Keratinocyte (primary cell): ENCODE data around the gene FLVCR1. TPM values are rescaled to one million over a fixed set of nuclear protein-coding genes. Genes with fewer than 3 reads are reported as not detected.
"Not testable (repeated sequence)": the region's sequence is repeated elsewhere in the genome, so short reads cannot be mapped to it uniquely, and the experiment has no call there.

Experiments used
- DNase-seq: peaks from one replicate; pipeline ENCODE4 v3.0.0-alpha.2; 2011; ENCODE audit warnings: low read depth, missing footprints, low spot score
- FAIRE-seq: peaks from 2 replicates; lab custom pipeline; 2011; peaks lifted over from hg19 to GRCh38; lab: Jason Lieb, UNC
- H2AFZ ChIP-seq: 2 replicates; pipeline ENCODE4 v1.6.0; 2012; ENCODE audit warnings: low read length, control low read depth, inconsistent platforms; ENCODE audit not compliant: control insufficient read depth
- H3K27ac ChIP-seq: 2 replicates; pipeline ENCODE4 v1.5.1; 2011; ENCODE audit warnings: low read length; ENCODE audit not compliant: control insufficient read depth, insufficient read depth
- H3K27me3 ChIP-seq: 3 replicates; pipeline ENCODE4 v1.6.0; 2011; ENCODE audit warnings: low read length; ENCODE audit not compliant: control insufficient read depth, insufficient read depth; ENCODE audit errors: extremely low read depth
- H3K36me3 ChIP-seq, 2 experiments: 2 replicates in 1 of 2; 3 replicates in 1 of 2; pipeline ENCODE4 v1.5.1; 2011; ENCODE audit warnings: low read length in 2 of 2, mild to moderate bottlenecking in 1 of 2; ENCODE audit not compliant: control insufficient read depth in 2 of 2, insufficient read depth in 2 of 2; ENCODE audit errors: extremely low read depth in 1 of 2
- H3K4me1 ChIP-seq: 3 replicates; pipeline ENCODE4 v1.5.1; 2011; ENCODE audit warnings: low read length; ENCODE audit not compliant: control insufficient read depth, insufficient read depth; ENCODE audit errors: extremely low read depth
- H3K4me2 ChIP-seq: 3 replicates; pipeline ENCODE4 v1.6.0; 2011; ENCODE audit warnings: low read depth, low read length; ENCODE audit not compliant: control insufficient read depth, insufficient read depth; ENCODE audit errors: extremely low read depth
- H3K4me3 ChIP-seq, 3 experiments: fragments of 200-600 bp in 1 of 3; sonication (generic) in 1 of 3; 2 replicates in 2 of 3; 3 replicates in 1 of 3; pipeline ENCODE4 v1.5.1; 2011 to 2016; ENCODE audit warnings: low read length in 3 of 3, mild to moderate bottlenecking in 3 of 3, control low read depth in 2 of 3, inconsistent platforms in 1 of 3, low read depth in 1 of 3, mixed read lengths in 1 of 3, mixed run types in 1 of 3, moderate library complexity in 1 of 3; ENCODE audit not compliant: control insufficient read depth in 2 of 3, insufficient read depth in 2 of 3; ENCODE audit errors: extremely low read depth in 1 of 3
- H3K79me2 ChIP-seq: 2 replicates; pipeline ENCODE4 v1.6.0; 2012; ENCODE audit warnings: low read length; ENCODE audit not compliant: control insufficient read depth, insufficient read depth
- H3K9ac ChIP-seq: 3 replicates; pipeline ENCODE4 v1.6.0; 2011; ENCODE audit warnings: low read length; ENCODE audit not compliant: control insufficient read depth, insufficient read depth; ENCODE audit errors: extremely low read depth
- H3K9me1 ChIP-seq: 3 replicates; pipeline ENCODE4 v1.6.0; 2011; ENCODE audit warnings: low read length; ENCODE audit not compliant: control insufficient read depth, insufficient read depth; ENCODE audit errors: extremely low read depth
- H3K9me3 ChIP-seq: 2 replicates; pipeline ENCODE4 v1.5.1; 2012; ENCODE audit warnings: low read depth, low read length; ENCODE audit not compliant: control insufficient read depth
- H4K20me1 ChIP-seq: 3 replicates; pipeline ENCODE4 v1.6.0; 2011; ENCODE audit warnings: low read length; ENCODE audit not compliant: control insufficient read depth, insufficient read depth; ENCODE audit errors: extremely low read depth
- CTCF ChIP-seq, 3 experiments: IDR thresholded peaks in 1 of 3; conservative IDR thresholded peaks in 1 of 3; optimal IDR thresholded peaks in 1 of 3; 2 replicates in 2 of 3; 3 replicates in 1 of 3; pipeline versions ENCODE3 to v1.5.1; 2011; ENCODE audit warnings: low read length in 3 of 3, mild to moderate bottlenecking in 3 of 3, moderate library complexity in 2 of 3, control low read depth in 1 of 3, inconsistent platforms in 1 of 3; ENCODE audit not compliant: insufficient read depth in 2 of 3; ENCODE audit errors: extremely low read depth in 1 of 3
- EZH2 ChIP-seq: IDR thresholded peaks from one replicate; pipeline ENCODE4 v1.6.1; 2012; ENCODE audit warnings: inconsistent platforms, mild to moderate bottlenecking, low read length, moderate library complexity
- dilution Hi-C: fragments of 300-500 bp; cut with MboI; formaldehyde crosslinking; loops from one replicate; pipeline ENCODE4 v1.7.0; 2020; ENCODE audit warnings: low sequenced_read_pairs; ENCODE audit not compliant: extremely low pct_ligation_motif_present
- polyA plus RNA-seq, 5 experiments: library from polyadenylated mRNA; depleted of rRNA in 3 of 5; stranded (reverse) in 3 of 5; stranded (forward) in 1 of 5; unstranded in 1 of 5; fragments of >200 nt; gene quantifications; 1 replicate in 1 of 5; 2 replicates in 3 of 5; 3 replicates in 1 of 5; pipeline versions ENCODE4 v1.2.1 to v1.2.3, GENCODE V29; 2011 to 2012; ENCODE audit warnings: missing spikeins in 2 of 5, low read depth in 1 of 5, low replicate concordance in 1 of 5

The FLVCR1 gene
- polyA plus RNA-seq, 1 donor (not counting 4 experiments of a cell fraction or from before 2014, with no cell fraction given) = 6.4 TPM

DNA sequence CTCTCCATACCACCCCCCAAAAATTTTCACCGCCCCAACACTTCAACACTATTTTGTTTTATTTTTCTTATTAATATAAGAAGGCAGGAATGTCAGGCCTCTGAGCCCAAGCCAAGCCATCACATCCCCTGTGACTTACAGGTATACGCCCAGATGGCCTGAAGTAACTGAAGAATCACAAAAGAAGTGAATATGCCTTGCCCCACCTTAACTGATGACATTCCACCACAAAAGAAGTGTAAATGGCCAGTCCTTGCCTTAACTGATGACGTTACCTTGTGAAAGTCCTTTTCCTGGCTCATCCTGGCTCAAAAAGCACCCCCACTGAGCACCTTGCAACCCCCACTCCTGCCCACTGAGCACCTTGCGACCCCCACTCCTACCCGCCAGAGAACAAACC is 56.0 kb downstream of the FLVCR1 start:
- H3K27me3 ChIP-seq, H3K79me2 ChIP-seq, H3K4me2 ChIP-seq, H3K9me3 ChIP-seq, H3K27ac ChIP-seq, dilution Hi-C loops, H3K9me1 ChIP-seq, H3K9ac ChIP-seq, FAIRE-seq, H3K4me1 ChIP-seq, H3K4me3 ChIP-seq, H2AFZ ChIP-seq, DNase-seq, H4K20me1 ChIP-seq, H3K36me3 ChIP-seq: not testable (repeated sequence)

DNA sequence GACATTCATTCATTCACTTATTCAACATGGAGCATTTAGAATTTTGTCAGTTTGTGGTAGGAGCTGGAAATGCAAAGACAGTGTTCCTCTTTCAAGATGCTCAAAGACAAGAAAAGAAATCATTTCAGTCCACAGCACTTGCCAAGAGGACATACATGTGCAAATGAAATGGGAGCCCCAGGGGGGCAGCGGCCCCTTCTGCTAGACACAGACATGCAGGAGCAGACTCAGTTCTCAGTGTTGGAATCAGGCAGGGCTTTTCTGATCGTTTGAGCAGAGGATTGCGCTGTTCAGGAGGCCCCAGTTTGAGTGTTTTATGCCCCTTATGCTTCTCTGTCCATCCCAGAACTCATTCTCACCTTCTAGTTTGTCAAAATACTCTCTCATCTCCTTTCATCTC is 56.7 kb downstream of the FLVCR1 start:
- dilution Hi-C loops = no loop called here
- TF ChIP-seq EZH2 (no peak), CTCF (optimal IDR thresholded peaks at IDR 0.05 in 1 of 3, IDR thresholded peaks at IDR 0.05 in 1 of 3, conservative IDR thresholded peaks at IDR 0.05 in 1 of 3; ENCODE audit: extremely low read depth in 1 of 3, insufficient read depth in 2 of 3, low read length in 3 of 3) (no peak)
- DNase-seq (no peak), FAIRE-seq (no peak)
- H3K4me3 ChIP-seq = no peak overlapping the region
- no peaks in the 10 kb centered on the region for H3K36me3 ChIP-seq
- no peaks in the 10 kb centered on the region for H3K27me3 ChIP-seq
- no peak overlapping the region for H3K4me2 ChIP-seq
- no peaks in the 10 kb centered on the region for H3K4me1 ChIP-seq
- H2AFZ ChIP-seq = no peak overlapping the region
- H3K9me3 ChIP-seq = no peaks in the 10 kb centered on the region
- H3K79me2 ChIP-seq = no peaks in the 10 kb centered on the region
- H4K20me1 ChIP-seq = no peaks in the 10 kb centered on the region
- no peak overlapping the region for H3K9ac ChIP-seq
- H3K9me1 ChIP-seq = no peaks in the 10 kb centered on the region
- no peak overlapping the region for H3K27ac ChIP-seq
